GM12878 (cell line): ENCODE results near the gene NOXA1.
"Not testable (repeated sequence)": the region's sequence is repeated elsewhere in the genome, so short reads cannot be mapped to it uniquely, and the experiment has no call there.

Source experiments
- ATF2 ChIP-seq: IDR thresholded peaks from 2 replicates; pipeline ENCODE4 v1.6.1; 2012; ENCODE audit warnings: low read length, inconsistent platforms
- BCL3 ChIP-seq: IDR thresholded peaks from 2 replicates; pipeline ENCODE4 v1.6.1; 2011; ENCODE audit warnings: borderline replicate concordance, low read depth, mild to moderate bottlenecking, moderate library complexity, low read length; ENCODE audit not compliant: insufficient read depth, poor library complexity, severe bottlenecking
- EZH2 ChIP-seq: IDR thresholded peaks from 2 replicates; pipeline ENCODE4 v1.6.1; 2012; ENCODE audit warnings: low read depth, mild to moderate bottlenecking, control low read depth, inconsistent platforms, low read length, borderline replicate concordance; ENCODE audit not compliant: control insufficient read depth
- NFXL1 ChIP-seq: fragments of 450-650 bp; IDR thresholded peaks from 2 replicates; pipeline ENCODE4 v1.6.1; 2017; ENCODE audit warnings: antibody characterized with exemption, mild to moderate bottlenecking, borderline replicate concordance
- POLR2AphosphoS2 ChIP-seq: IDR thresholded peaks from 2 replicates; pipeline ENCODE4 v1.6.1; 2011; ENCODE audit warnings: low read depth, mild to moderate bottlenecking, low read length, improper control_type of control experiment, moderate library complexity
- POLR2AphosphoS5 ChIP-seq: IDR thresholded peaks from 2 replicates; pipeline ENCODE4 v1.6.1; 2011; ENCODE audit warnings: mild to moderate bottlenecking, low read length, inconsistent platforms
- SMC3 ChIP-seq: IDR thresholded peaks from 2 replicates; pipeline ENCODE4 v1.6.1; 2011; ENCODE audit warnings: low read length, improper control_type of control experiment, borderline replicate concordance
- TARDBP ChIP-seq: IDR thresholded peaks from 2 replicates; pipeline ENCODE4 v1.6.1; 2016; ENCODE audit warnings: borderline replicate concordance
- ZNF687 ChIP-seq: fragments of 450-650 bp; IDR thresholded peaks from 2 replicates; pipeline ENCODE4 v1.6.1; 2017; ENCODE audit warnings: mild to moderate bottlenecking, moderate library complexity
- ZSCAN29 ChIP-seq: fragments of 450-650 bp; IDR thresholded peaks from 2 replicates; pipeline ENCODE4 v1.6.1; 2017; ENCODE audit warnings: mild to moderate bottlenecking, moderate library complexity
- TF ChIP-seq, protein P1 (sequence below), 3 experiments: IDR thresholded peaks in 2 of 3; conservative IDR thresholded peaks in 1 of 3; 2 replicates each; pipeline ENCODE4 v1.5.1; 2011; ENCODE audit warnings: low read depth in 3 of 3, low read length in 3 of 3, mild to moderate bottlenecking in 3 of 3, control low read depth in 2 of 3, moderate library complexity in 2 of 3, inconsistent platforms in 1 of 3, mixed read lengths in 1 of 3; ENCODE audit not compliant: control insufficient read depth in 2 of 3, insufficient read depth in 1 of 3; ENCODE audit errors: extremely low read depth in 1 of 3

- TF ChIP-seq, protein P1, sequence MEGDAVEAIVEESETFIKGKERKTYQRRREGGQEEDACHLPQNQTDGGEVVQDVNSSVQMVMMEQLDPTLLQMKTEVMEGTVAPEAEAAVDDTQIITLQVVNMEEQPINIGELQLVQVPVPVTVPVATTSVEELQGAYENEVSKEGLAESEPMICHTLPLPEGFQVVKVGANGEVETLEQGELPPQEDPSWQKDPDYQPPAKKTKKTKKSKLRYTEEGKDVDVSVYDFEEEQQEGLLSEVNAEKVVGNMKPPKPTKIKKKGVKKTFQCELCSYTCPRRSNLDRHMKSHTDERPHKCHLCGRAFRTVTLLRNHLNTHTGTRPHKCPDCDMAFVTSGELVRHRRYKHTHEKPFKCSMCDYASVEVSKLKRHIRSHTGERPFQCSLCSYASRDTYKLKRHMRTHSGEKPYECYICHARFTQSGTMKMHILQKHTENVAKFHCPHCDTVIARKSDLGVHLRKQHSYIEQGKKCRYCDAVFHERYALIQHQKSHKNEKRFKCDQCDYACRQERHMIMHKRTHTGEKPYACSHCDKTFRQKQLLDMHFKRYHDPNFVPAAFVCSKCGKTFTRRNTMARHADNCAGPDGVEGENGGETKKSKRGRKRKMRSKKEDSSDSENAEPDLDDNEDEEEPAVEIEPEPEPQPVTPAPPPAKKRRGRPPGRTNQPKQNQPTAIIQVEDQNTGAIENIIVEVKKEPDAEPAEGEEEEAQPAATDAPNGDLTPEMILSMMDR (IDR thresholded peaks at IDR 0.05 in 2 of 3, conservative IDR thresholded peaks at IDR 0.05 in 1 of 3; ENCODE audit: control insufficient read depth in 2 of 3, extremely low read depth in 1 of 3, insufficient read depth in 1 of 3, low read depth in 3 of 3, low read length in 3 of 3), result not testable (repeated sequence)
- TF ChIP-seq POLR2AphosphoS2, ATF2, NFXL1, POLR2AphosphoS5, BCL3, ZNF687, ZSCAN29, TARDBP, EZH2, SMC3: not testable (repeated sequence)
Observed at GRCh38 chr9:137450539-137451222, 27.5 kb downstream of the NOXA1 start.
